IMR-90 (cell line): ENCODE results near the gene AFG3L2. TPM values are rescaled to one million over a fixed set of nuclear protein-coding genes. Genes with fewer than 3 reads are reported as not detected.

ENCODE experiments used
- ATAC-seq: fragments of 200-7000 bp; cut with Tn5 transposase; 2 replicates; pipeline ENCODE4 v1.9.1; 2020; ENCODE audit warnings: low read depth, mild to moderate bottlenecking, moderate library complexity
- BruUV-seq: library from RNA; stranded (reverse); fragments of 400-500 nt; replicated peaks from 2 replicates; lab custom pipeline; 2021; lab: Mats Ljungman, UMichigan
- CTCF ChIA-PET: fragments of 300-600 bp; formaldehyde crosslinking; extraction: SDS; loops from one replicate; lab custom pipeline; 2021; ENCODE audit warnings: antibody characterized with exemption; lab: Yijun Ruan, JAX
- POLR2A ChIA-PET: fragments of 300-600 bp; sonication (Branson Sonifier 250); formaldehyde crosslinking; loops from one replicate; lab custom pipeline; 2022; ENCODE audit warnings: antibody characterized with exemption; ENCODE audit not compliant: unreplicated experiment; lab: Charles Lee
- DNase-seq: peaks from one replicate; pipeline ENCODE4 v3.0.0; 2013
- H2AFZ ChIP-seq: replicated peaks from 2 replicates; pipeline ENCODE3; 2013; ENCODE audit warnings: low read length, mild to moderate bottlenecking; ENCODE audit not compliant: poor library complexity
- H2AK5ac ChIP-seq: 2 replicates; pipeline ENCODE4 v1.6.1; 2013; ENCODE audit warnings: low read depth, low read length, inconsistent platforms
- H2AK9ac ChIP-seq: replicated peaks from 2 replicates; pipeline ENCODE3; 2013; ENCODE audit warnings: mild to moderate bottlenecking, low read depth, low read length, moderate library complexity; ENCODE audit not compliant: poor library complexity
- H2BK120ac ChIP-seq: 2 replicates; pipeline ENCODE4 v1.6.1; 2013; ENCODE audit warnings: low read depth, low read length, inconsistent platforms
- H2BK15ac ChIP-seq: 3 replicates; pipeline ENCODE4 v1.6.1; 2013; ENCODE audit warnings: low read depth, low read length, inconsistent platforms
- H2BK20ac ChIP-seq: 2 replicates; pipeline ENCODE4 v1.6.1; 2013; ENCODE audit warnings: low read depth, mild to moderate bottlenecking, inconsistent platforms, low read length, moderate library complexity
- H2BK5ac ChIP-seq: 2 replicates; pipeline ENCODE4 v1.6.1; 2013; ENCODE audit warnings: mild to moderate bottlenecking, low read depth, low read length, inconsistent platforms; ENCODE audit not compliant: poor library complexity, severe bottlenecking
- H3K14ac ChIP-seq: replicated peaks from 2 replicates; pipeline ENCODE4 v1.6.1; 2013; ENCODE audit warnings: low read depth, low read length, inconsistent platforms
- H3K18ac ChIP-seq: 2 replicates; pipeline ENCODE4 v1.6.1; 2013; ENCODE audit warnings: low read depth, low read length, control low read depth
- H3K23ac ChIP-seq: 2 replicates; pipeline ENCODE4 v1.6.1; 2013; ENCODE audit warnings: low read depth, low read length, inconsistent platforms
- H3K27ac ChIP-seq: 2 replicates; pipeline ENCODE4 v1.5.1; 2013; ENCODE audit warnings: mild to moderate bottlenecking, control low read depth, low read length; ENCODE audit not compliant: insufficient read depth
- H3K27me3 ChIP-seq: 2 replicates; pipeline ENCODE4 v1.6.1; 2013; ENCODE audit warnings: low read length; ENCODE audit not compliant: control insufficient read depth, insufficient read depth
- H3K36me3 ChIP-seq: 2 replicates; pipeline ENCODE4 v1.6.1; 2013; ENCODE audit warnings: low read length, mixed read lengths; ENCODE audit not compliant: control insufficient read depth, insufficient read depth
- H3K4ac ChIP-seq: 2 replicates; pipeline ENCODE4 v1.6.1; 2013; ENCODE audit warnings: low read depth, low read length, inconsistent platforms
- H3K4me1 ChIP-seq: 2 replicates; pipeline ENCODE4 v1.6.1; 2013; ENCODE audit warnings: low read length, mixed read lengths; ENCODE audit not compliant: control insufficient read depth, insufficient read depth
- H3K4me2 ChIP-seq: 2 replicates; pipeline ENCODE4 v1.6.1; 2013; ENCODE audit warnings: low read depth, mild to moderate bottlenecking, control low read depth, low read length, moderate library complexity
- H3K4me3 ChIP-seq: 2 replicates; pipeline ENCODE4 v1.5.1; 2013; ENCODE audit warnings: low read depth, mild to moderate bottlenecking, control low read depth, low read length, moderate library complexity; ENCODE audit not compliant: insufficient read depth
- H3K56ac ChIP-seq: 2 replicates; pipeline ENCODE4 v1.6.1; 2013; ENCODE audit warnings: low read length, inconsistent platforms; ENCODE audit not compliant: insufficient read depth; ENCODE audit errors: extremely low read depth
- H3K79me1 ChIP-seq, 2 experiments: 2 replicates each; pipeline ENCODE4 v1.6.1; 2013; ENCODE audit warnings: low read length in 2 of 2, inconsistent platforms in 1 of 2, low read depth in 1 of 2
- H3K9ac ChIP-seq: 2 replicates; pipeline ENCODE4 v1.6.1; 2013; ENCODE audit warnings: low read depth, low read length, control low read depth
- H3K9me1 ChIP-seq: 2 replicates; pipeline ENCODE4 v1.6.1; 2013; ENCODE audit warnings: low read length, inconsistent platforms; ENCODE audit not compliant: insufficient read depth
- H3K9me3 ChIP-seq: 2 replicates; pipeline ENCODE4 v1.6.1; 2013; ENCODE audit warnings: low read length; ENCODE audit not compliant: control insufficient read depth, insufficient read depth
- H4K20me1 ChIP-seq: 2 replicates; pipeline ENCODE4 v1.6.1; 2013; ENCODE audit warnings: low read length, inconsistent platforms; ENCODE audit not compliant: insufficient read depth
- H4K5ac ChIP-seq: 2 replicates; pipeline ENCODE4 v1.6.1; 2013; ENCODE audit warnings: mild to moderate bottlenecking, low read depth, low read length, control low read depth
- H4K8ac ChIP-seq, 2 experiments: 2 replicates each; pipeline ENCODE4 v1.6.1; 2013; ENCODE audit warnings: low read depth in 2 of 2, low read length in 2 of 2, control low read depth in 1 of 2, inconsistent platforms in 1 of 2
- H4K91ac ChIP-seq: 2 replicates; pipeline ENCODE4 v1.6.1; 2013; ENCODE audit warnings: low read depth, low read length, inconsistent platforms; ENCODE audit not compliant: insufficient read depth
- BHLHE40 ChIP-seq: fragments of 150-350 bp; IDR thresholded peaks from 2 replicates; pipeline ENCODE4 v1.6.1; 2016; ENCODE audit warnings: mild to moderate bottlenecking, low read depth, low read length
- CEBPB ChIP-seq: IDR thresholded peaks from 2 replicates; pipeline ENCODE4 v1.6.1; 2012; ENCODE audit warnings: low read depth, low read length, improper control_type of control experiment
- CHD1 ChIP-seq: IDR thresholded peaks from 2 replicates; pipeline ENCODE4 v1.6.1; 2012; ENCODE audit warnings: low read depth, low read length, improper control_type of control experiment
- FOS ChIP-seq: fragments of 150-350 bp; IDR thresholded peaks from 2 replicates; pipeline ENCODE4 v1.6.1; 2016; ENCODE audit warnings: low read depth, low read length
- MAFK ChIP-seq: IDR thresholded peaks from 2 replicates; pipeline ENCODE4 v1.6.1; 2012; ENCODE audit warnings: low read depth, low read length, improper control_type of control experiment
- MAZ ChIP-seq: IDR thresholded peaks from 2 replicates; pipeline ENCODE4 v1.6.1; 2012; ENCODE audit warnings: low read depth, mild to moderate bottlenecking, low read length, improper control_type of control experiment, moderate library complexity, borderline replicate concordance
- MXI1 ChIP-seq: IDR thresholded peaks from 2 replicates; pipeline ENCODE4 v1.6.1; 2012; ENCODE audit warnings: low read depth, mild to moderate bottlenecking, low read length, moderate library complexity, borderline replicate concordance
- NFE2L2 ChIP-seq: fragments of 150-350 bp; IDR thresholded peaks from 2 replicates; pipeline ENCODE4 v1.6.1; 2016; ENCODE audit warnings: low read depth, mild to moderate bottlenecking, low read length
- POLR2A ChIP-seq: IDR thresholded peaks from 2 replicates; pipeline ENCODE4 v1.6.1; 2012; ENCODE audit warnings: mild to moderate bottlenecking, low read depth, low read length
- RAD21 ChIP-seq: IDR thresholded peaks from 2 replicates; pipeline ENCODE4 v1.6.1; 2012; ENCODE audit warnings: low read length, improper control_type of control experiment
- RCOR1 ChIP-seq: IDR thresholded peaks from 2 replicates; pipeline ENCODE4 v1.6.1; 2012; ENCODE audit warnings: mild to moderate bottlenecking, low read length, improper control_type of control experiment; ENCODE audit not compliant: insufficient replicate concordance
- RFX5 ChIP-seq: IDR thresholded peaks from 2 replicates; pipeline ENCODE4 v1.8.0; 2012; ENCODE audit warnings: low read depth, mild to moderate bottlenecking, low read length, moderate library complexity
- SMC3 ChIP-seq: fragments of 150-350 bp; IDR thresholded peaks from 2 replicates; pipeline ENCODE4 v1.6.1; 2016; ENCODE audit warnings: low read depth, mild to moderate bottlenecking, antibody characterized with exemption, low read length, moderate library complexity
- WGBS, 2 experiments: methylation state at CpG; one replicate each; pipeline versions ENCODE4 v1.1.5 to v1.1.7; 2013; ENCODE audit warnings: missing lambda C conversion rate in 2 of 2; ENCODE audit not compliant: insufficient read length in 1 of 2; ENCODE audit errors: extremely low coverage in 2 of 2; 5-methylcytosine and 5-hydroxymethylcytosine counted together
- dilution Hi-C: fragments of 300-500 bp; cut with HindIII; formaldehyde crosslinking; loops from one replicate; pipeline ENCODE4 v1.14.3; 2018; ENCODE audit warnings: low sequenced_read_pairs; ENCODE audit not compliant: unreplicated experiment
- in situ Hi-C: fragments of 300-500 bp; cut with MboI; formaldehyde crosslinking; loops from 3 replicates; pipeline ENCODE4 v1.14.3; 2019; ENCODE audit warnings: low sequenced_read_pairs, inconsistent platforms, mixed read lengths
- intact Hi-C: fragments of 100-400 bp; cut with micrococcal nuclease; formaldehyde crosslinking; loops from 2 replicates; pipeline ENCODE4 v1.10.0; 2022
- polyA plus RNA-seq, 3 experiments: library from polyadenylated mRNA; depleted of rRNA; stranded (reverse); fragments of >200 nt; gene quantifications; 2 replicates each; pipeline ENCODE4 v1.2.3, GENCODE V29; 2012; ENCODE audit warnings: low replicate concordance in 1 of 3
- total RNA-seq: library from RNA; depleted of rRNA; stranded (reverse); fragments of >200 nt; gene quantifications from 2 replicates; pipeline ENCODE4 v1.2.3, GENCODE V29; 2012
- TF ChIP-seq, protein P1 (sequence below): fragments of 150-350 bp; IDR thresholded peaks from 2 replicates; pipeline ENCODE4 v1.6.1; 2016; ENCODE audit warnings: low read depth, mild to moderate bottlenecking, low read length, moderate library complexity, borderline replicate concordance
- TF ChIP-seq, protein P2 (sequence below): conservative IDR thresholded peaks from 2 replicates; pipeline ENCODE4 v1.5.1; 2012; ENCODE audit warnings: mild to moderate bottlenecking, low read depth, low read length, improper control_type of control experiment
- TF ChIP-seq, protein P3 (sequence below): fragments of 150-350 bp; IDR thresholded peaks from 2 replicates; pipeline ENCODE4 v1.6.1; 2017; ENCODE audit warnings: mild to moderate bottlenecking, antibody characterized with exemption, low read length, low read depth

AFG3L2 gene
- total and polyA plus RNA-seq, 2 of the 4 experiments (the other 2 are of a cell fraction): 26.9 to 37.6 TPM

DNA sequence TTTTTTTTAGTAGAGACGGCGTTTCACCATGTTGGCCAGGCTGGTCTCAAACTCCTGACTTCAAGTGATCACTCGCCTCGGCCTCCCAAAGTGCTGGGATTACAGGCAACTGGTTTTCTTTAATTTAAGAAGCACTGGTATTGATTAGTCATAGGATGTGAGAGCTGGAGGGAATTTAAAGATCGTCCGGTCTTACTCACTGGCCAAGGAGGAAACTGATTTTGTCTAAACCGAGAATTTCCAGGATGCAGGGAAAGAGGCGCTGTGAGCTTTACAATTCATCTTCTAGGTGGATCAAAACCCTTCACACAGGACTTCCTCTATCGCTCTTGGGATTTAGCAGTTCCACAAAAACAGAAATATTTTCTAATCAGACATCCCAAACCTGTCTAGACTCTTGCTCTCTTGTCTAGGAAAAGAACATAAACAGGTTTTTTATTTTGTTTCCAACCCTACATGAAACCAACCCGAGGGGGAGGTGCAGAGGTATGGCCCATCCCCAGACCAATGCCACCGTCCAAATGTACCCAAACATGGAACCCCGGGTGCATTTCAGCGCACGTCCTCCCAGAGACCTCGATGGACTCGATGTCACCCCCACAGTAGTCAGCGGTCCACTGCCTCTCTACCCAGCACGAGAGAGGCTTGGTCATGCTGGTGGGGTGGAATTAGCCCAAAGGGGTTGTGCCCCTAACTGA lies 81.5 kb downstream of the AFG3L2 start:
- H4K8ac ChIP-seq: no peak overlapping the region
- H3K4me2 ChIP-seq: no peak overlapping the region
- H3K14ac ChIP-seq: no peak overlapping the region; the same call in 1 of the 2 replicates
- H3K9ac ChIP-seq: no peak overlapping the region
- no peak overlapping the region for H4K91ac ChIP-seq
- dilution Hi-C loops (no loop called here), in situ Hi-C loops (no loop called here), intact Hi-C loops (no loop called here)
- no peak overlapping the region for H3K4me3 ChIP-seq
- no peaks in the 10 kb centered on the region for H3K79me1 ChIP-seq
- no peaks in the 10 kb centered on the region for H4K20me1 ChIP-seq
- peaks cover 5% of the 10 kb centered on the region; the same call in 1 of the 2 replicates for H3K9me1 ChIP-seq
- WGBS, 2 experiments: 83% methylated on average over 5 of the region's 18 CpGs; no CpG with 5 or more reads in 1 of the 2 experiments
- ATAC-seq: no peak
- H3K4ac ChIP-seq: no peak overlapping the region
- H2AK9ac ChIP-seq: no peak overlapping the region
- no peak overlapping the region for H2BK5ac ChIP-seq
- no peak overlapping the region for H4K5ac ChIP-seq
- no peak overlapping the region for H2AK5ac ChIP-seq
- H3K27ac ChIP-seq: no peak overlapping the region
- H2AFZ ChIP-seq: peak overlapping the region; percentile 73
- no peaks in the 10 kb centered on the region for H3K27me3 ChIP-seq
- no peak overlapping the region for H2BK20ac ChIP-seq
- no peak overlapping the region for H2BK120ac ChIP-seq
- BruUV-seq: no TSS peak
- H3K18ac ChIP-seq: no peak overlapping the region
- no peak overlapping the region for H2BK15ac ChIP-seq
- peaks cover 2% of the 10 kb centered on the region; the same call in 1 of the 2 replicates for H3K4me1 ChIP-seq
- H3K56ac ChIP-seq: no peak overlapping the region
- ChIA-PET CTCF (no interaction called here), POLR2A (no interaction called here)
- no peaks in the 10 kb centered on the region for H3K36me3 ChIP-seq
- DNase-seq: peak; percentile 28
- TF ChIP-seq RFX5 (no peak), POLR2A (no peak), RCOR1 (no peak), MXI1 (no peak), BHLHE40 (no peak), CEBPB (no peak), MAZ (no peak), FOS (no peak), MAFK (no peak), SMC3 (no peak), RAD21 (no peak), CHD1 (no peak), NFE2L2 (no peak)
- TF ChIP-seq, protein P1, sequence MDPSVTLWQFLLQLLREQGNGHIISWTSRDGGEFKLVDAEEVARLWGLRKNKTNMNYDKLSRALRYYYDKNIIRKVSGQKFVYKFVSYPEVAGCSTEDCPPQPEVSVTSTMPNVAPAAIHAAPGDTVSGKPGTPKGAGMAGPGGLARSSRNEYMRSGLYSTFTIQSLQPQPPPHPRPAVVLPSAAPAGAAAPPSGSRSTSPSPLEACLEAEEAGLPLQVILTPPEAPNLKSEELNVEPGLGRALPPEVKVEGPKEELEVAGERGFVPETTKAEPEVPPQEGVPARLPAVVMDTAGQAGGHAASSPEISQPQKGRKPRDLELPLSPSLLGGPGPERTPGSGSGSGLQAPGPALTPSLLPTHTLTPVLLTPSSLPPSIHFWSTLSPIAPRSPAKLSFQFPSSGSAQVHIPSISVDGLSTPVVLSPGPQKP: no peak
- TF ChIP-seq, protein P2, sequence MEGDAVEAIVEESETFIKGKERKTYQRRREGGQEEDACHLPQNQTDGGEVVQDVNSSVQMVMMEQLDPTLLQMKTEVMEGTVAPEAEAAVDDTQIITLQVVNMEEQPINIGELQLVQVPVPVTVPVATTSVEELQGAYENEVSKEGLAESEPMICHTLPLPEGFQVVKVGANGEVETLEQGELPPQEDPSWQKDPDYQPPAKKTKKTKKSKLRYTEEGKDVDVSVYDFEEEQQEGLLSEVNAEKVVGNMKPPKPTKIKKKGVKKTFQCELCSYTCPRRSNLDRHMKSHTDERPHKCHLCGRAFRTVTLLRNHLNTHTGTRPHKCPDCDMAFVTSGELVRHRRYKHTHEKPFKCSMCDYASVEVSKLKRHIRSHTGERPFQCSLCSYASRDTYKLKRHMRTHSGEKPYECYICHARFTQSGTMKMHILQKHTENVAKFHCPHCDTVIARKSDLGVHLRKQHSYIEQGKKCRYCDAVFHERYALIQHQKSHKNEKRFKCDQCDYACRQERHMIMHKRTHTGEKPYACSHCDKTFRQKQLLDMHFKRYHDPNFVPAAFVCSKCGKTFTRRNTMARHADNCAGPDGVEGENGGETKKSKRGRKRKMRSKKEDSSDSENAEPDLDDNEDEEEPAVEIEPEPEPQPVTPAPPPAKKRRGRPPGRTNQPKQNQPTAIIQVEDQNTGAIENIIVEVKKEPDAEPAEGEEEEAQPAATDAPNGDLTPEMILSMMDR: no peak
- TF ChIP-seq, protein P3, sequence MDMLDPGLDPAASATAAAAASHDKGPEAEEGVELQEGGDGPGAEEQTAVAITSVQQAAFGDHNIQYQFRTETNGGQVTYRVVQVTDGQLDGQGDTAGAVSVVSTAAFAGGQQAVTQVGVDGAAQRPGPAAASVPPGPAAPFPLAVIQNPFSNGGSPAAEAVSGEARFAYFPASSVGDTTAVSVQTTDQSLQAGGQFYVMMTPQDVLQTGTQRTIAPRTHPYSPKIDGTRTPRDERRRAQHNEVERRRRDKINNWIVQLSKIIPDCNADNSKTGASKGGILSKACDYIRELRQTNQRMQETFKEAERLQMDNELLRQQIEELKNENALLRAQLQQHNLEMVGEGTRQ: no peak
- H3K23ac ChIP-seq: no peak overlapping the region
- peaks cover 3% of the 10 kb centered on the region for H3K9me3 ChIP-seq
